IMR-90 (cell line): Measurements from ENCODE around the gene VPS35. TPM values are rescaled to one million over a fixed set of nuclear protein-coding genes. Genes with fewer than 3 reads are reported as not detected.

ENCODE experiments used
- ATAC-seq: fragments of 200-7000 bp; cut with Tn5 transposase; 2 replicates; pipeline ENCODE4 v1.9.1; 2020; ENCODE audit warnings: low read depth, mild to moderate bottlenecking, moderate library complexity
- BruUV-seq: library from RNA; stranded (reverse); fragments of 400-500 nt; replicated peaks from 2 replicates; lab custom pipeline; 2021; lab: Mats Ljungman, UMichigan
- CTCF ChIA-PET: fragments of 300-600 bp; formaldehyde crosslinking; extraction: SDS; loops from one replicate; lab custom pipeline; 2021; ENCODE audit warnings: antibody characterized with exemption; lab: Yijun Ruan, JAX
- POLR2A ChIA-PET: fragments of 300-600 bp; sonication (Branson Sonifier 250); formaldehyde crosslinking; loops from one replicate; lab custom pipeline; 2022; ENCODE audit warnings: antibody characterized with exemption; ENCODE audit not compliant: unreplicated experiment; lab: Charles Lee
- DNase-seq: peaks from one replicate; pipeline ENCODE4 v3.0.0; 2013
- H2AFZ ChIP-seq: replicated peaks from 2 replicates; pipeline ENCODE3; 2013; ENCODE audit warnings: low read length, mild to moderate bottlenecking; ENCODE audit not compliant: poor library complexity
- H2AK5ac ChIP-seq: 2 replicates; pipeline ENCODE4 v1.6.1; 2013; ENCODE audit warnings: low read depth, low read length, inconsistent platforms
- H2AK9ac ChIP-seq: replicated peaks from 2 replicates; pipeline ENCODE3; 2013; ENCODE audit warnings: mild to moderate bottlenecking, low read depth, low read length, moderate library complexity; ENCODE audit not compliant: poor library complexity
- H2BK120ac ChIP-seq: 2 replicates; pipeline ENCODE4 v1.6.1; 2013; ENCODE audit warnings: low read depth, low read length, inconsistent platforms
- H2BK15ac ChIP-seq: 3 replicates; pipeline ENCODE4 v1.6.1; 2013; ENCODE audit warnings: low read depth, low read length, inconsistent platforms
- H2BK20ac ChIP-seq: 2 replicates; pipeline ENCODE4 v1.6.1; 2013; ENCODE audit warnings: low read depth, mild to moderate bottlenecking, inconsistent platforms, low read length, moderate library complexity
- H2BK5ac ChIP-seq: 2 replicates; pipeline ENCODE4 v1.6.1; 2013; ENCODE audit warnings: mild to moderate bottlenecking, low read depth, low read length, inconsistent platforms; ENCODE audit not compliant: poor library complexity, severe bottlenecking
- H3K14ac ChIP-seq: replicated peaks from 2 replicates; pipeline ENCODE4 v1.6.1; 2013; ENCODE audit warnings: low read depth, low read length, inconsistent platforms
- H3K18ac ChIP-seq: 2 replicates; pipeline ENCODE4 v1.6.1; 2013; ENCODE audit warnings: low read depth, low read length, control low read depth
- H3K23ac ChIP-seq: 2 replicates; pipeline ENCODE4 v1.6.1; 2013; ENCODE audit warnings: low read depth, low read length, inconsistent platforms
- H3K27ac ChIP-seq: 2 replicates; pipeline ENCODE4 v1.5.1; 2013; ENCODE audit warnings: mild to moderate bottlenecking, control low read depth, low read length; ENCODE audit not compliant: insufficient read depth
- H3K27me3 ChIP-seq: 2 replicates; pipeline ENCODE4 v1.6.1; 2013; ENCODE audit warnings: low read length; ENCODE audit not compliant: control insufficient read depth, insufficient read depth
- H3K36me3 ChIP-seq: 2 replicates; pipeline ENCODE4 v1.6.1; 2013; ENCODE audit warnings: low read length, mixed read lengths; ENCODE audit not compliant: control insufficient read depth, insufficient read depth
- H3K4ac ChIP-seq: 2 replicates; pipeline ENCODE4 v1.6.1; 2013; ENCODE audit warnings: low read depth, low read length, inconsistent platforms
- H3K4me1 ChIP-seq: 2 replicates; pipeline ENCODE4 v1.6.1; 2013; ENCODE audit warnings: low read length, mixed read lengths; ENCODE audit not compliant: control insufficient read depth, insufficient read depth
- H3K4me2 ChIP-seq: 2 replicates; pipeline ENCODE4 v1.6.1; 2013; ENCODE audit warnings: low read depth, mild to moderate bottlenecking, control low read depth, low read length, moderate library complexity
- H3K4me3 ChIP-seq: 2 replicates; pipeline ENCODE4 v1.5.1; 2013; ENCODE audit warnings: low read depth, mild to moderate bottlenecking, control low read depth, low read length, moderate library complexity; ENCODE audit not compliant: insufficient read depth
- H3K56ac ChIP-seq: 2 replicates; pipeline ENCODE4 v1.6.1; 2013; ENCODE audit warnings: low read length, inconsistent platforms; ENCODE audit not compliant: insufficient read depth; ENCODE audit errors: extremely low read depth
- H3K79me1 ChIP-seq, 2 experiments: 2 replicates each; pipeline ENCODE4 v1.6.1; 2013; ENCODE audit warnings: low read length in 2 of 2, inconsistent platforms in 1 of 2, low read depth in 1 of 2
- H3K9ac ChIP-seq: 2 replicates; pipeline ENCODE4 v1.6.1; 2013; ENCODE audit warnings: low read depth, low read length, control low read depth
- H3K9me1 ChIP-seq: 2 replicates; pipeline ENCODE4 v1.6.1; 2013; ENCODE audit warnings: low read length, inconsistent platforms; ENCODE audit not compliant: insufficient read depth
- H3K9me3 ChIP-seq: 2 replicates; pipeline ENCODE4 v1.6.1; 2013; ENCODE audit warnings: low read length; ENCODE audit not compliant: control insufficient read depth, insufficient read depth
- H4K20me1 ChIP-seq: 2 replicates; pipeline ENCODE4 v1.6.1; 2013; ENCODE audit warnings: low read length, inconsistent platforms; ENCODE audit not compliant: insufficient read depth
- H4K5ac ChIP-seq: 2 replicates; pipeline ENCODE4 v1.6.1; 2013; ENCODE audit warnings: mild to moderate bottlenecking, low read depth, low read length, control low read depth
- H4K8ac ChIP-seq, 2 experiments: 2 replicates each; pipeline ENCODE4 v1.6.1; 2013; ENCODE audit warnings: low read depth in 2 of 2, low read length in 2 of 2, control low read depth in 1 of 2, inconsistent platforms in 1 of 2
- H4K91ac ChIP-seq: 2 replicates; pipeline ENCODE4 v1.6.1; 2013; ENCODE audit warnings: low read depth, low read length, inconsistent platforms; ENCODE audit not compliant: insufficient read depth
- CEBPB ChIP-seq: IDR thresholded peaks from 2 replicates; pipeline ENCODE4 v1.6.1; 2012; ENCODE audit warnings: low read depth, low read length, improper control_type of control experiment
- CHD1 ChIP-seq: IDR thresholded peaks from 2 replicates; pipeline ENCODE4 v1.6.1; 2012; ENCODE audit warnings: low read depth, low read length, improper control_type of control experiment
- MXI1 ChIP-seq: IDR thresholded peaks from 2 replicates; pipeline ENCODE4 v1.6.1; 2012; ENCODE audit warnings: low read depth, mild to moderate bottlenecking, low read length, moderate library complexity, borderline replicate concordance
- NFE2L2 ChIP-seq: fragments of 150-350 bp; IDR thresholded peaks from 2 replicates; pipeline ENCODE4 v1.6.1; 2016; ENCODE audit warnings: low read depth, mild to moderate bottlenecking, low read length
- RFX5 ChIP-seq: IDR thresholded peaks from 2 replicates; pipeline ENCODE4 v1.8.0; 2012; ENCODE audit warnings: low read depth, mild to moderate bottlenecking, low read length, moderate library complexity
- WGBS, 2 experiments: methylation state at CpG; one replicate each; pipeline versions ENCODE4 v1.1.5 to v1.1.7; 2013; ENCODE audit warnings: missing lambda C conversion rate in 2 of 2; ENCODE audit not compliant: insufficient read length in 1 of 2; ENCODE audit errors: extremely low coverage in 2 of 2; 5-methylcytosine and 5-hydroxymethylcytosine counted together
- dilution Hi-C: fragments of 300-500 bp; cut with HindIII; formaldehyde crosslinking; loops from one replicate; pipeline ENCODE4 v1.14.3; 2018; ENCODE audit warnings: low sequenced_read_pairs; ENCODE audit not compliant: unreplicated experiment
- in situ Hi-C: fragments of 300-500 bp; cut with MboI; formaldehyde crosslinking; loops from 3 replicates; pipeline ENCODE4 v1.14.3; 2019; ENCODE audit warnings: low sequenced_read_pairs, inconsistent platforms, mixed read lengths
- intact Hi-C: fragments of 100-400 bp; cut with micrococcal nuclease; formaldehyde crosslinking; loops from 2 replicates; pipeline ENCODE4 v1.10.0; 2022
- polyA plus RNA-seq, 3 experiments: library from polyadenylated mRNA; depleted of rRNA; stranded (reverse); fragments of >200 nt; gene quantifications; 2 replicates each; pipeline ENCODE4 v1.2.3, GENCODE V29; 2012; ENCODE audit warnings: low replicate concordance in 1 of 3
- total RNA-seq: library from RNA; depleted of rRNA; stranded (reverse); fragments of >200 nt; gene quantifications from 2 replicates; pipeline ENCODE4 v1.2.3, GENCODE V29; 2012
- TF ChIP-seq, protein P1 (sequence below): conservative IDR thresholded peaks from 2 replicates; pipeline ENCODE4 v1.5.1; 2012; ENCODE audit warnings: mild to moderate bottlenecking, low read depth, low read length, improper control_type of control experiment

VPS35 gene
- total and polyA plus RNA-seq, 2 of the 4 experiments (the other 2 are of a cell fraction): 42.3 to 89.4 TPM

DNA sequence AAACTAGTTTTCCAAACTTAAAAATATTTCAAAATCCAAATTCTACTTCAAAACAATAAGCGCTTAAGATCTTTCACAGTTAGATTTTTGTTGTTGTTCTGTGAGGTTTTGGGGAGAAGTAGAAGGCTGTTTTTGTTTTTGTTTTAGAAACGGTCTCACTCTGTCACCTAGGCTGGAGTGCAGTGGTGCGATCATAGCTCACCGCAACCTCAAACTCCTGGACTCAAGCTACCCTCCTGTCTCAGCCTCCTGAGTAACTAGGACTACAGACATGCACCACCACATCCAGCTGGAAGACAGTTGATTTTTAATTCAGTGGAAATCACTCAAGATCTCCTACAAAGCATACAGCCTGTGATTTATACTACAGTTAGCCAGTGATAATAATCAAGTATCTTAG lies 70.5 kb downstream of the VPS35 start:
- Histone ChIP-seq H2BK5ac (no peak overlapping the region), H3K27me3 (no peaks in the 10 kb centered on the region), H4K20me1 (no peaks in the 10 kb centered on the region), H3K4me3 (no peak overlapping the region), H3K36me3 (no peaks in the 10 kb centered on the region), H3K79me1 (peaks cover 16 to 26% of the 10 kb centered on the region in 2 experiments; a peak in 3 of 4 replicates), H2BK120ac (no peak overlapping the region), H3K4me1 (peaks cover 2% of the 10 kb centered on the region; the same call in 1 of the 2 replicates), H3K4me2 (no peak overlapping the region), H3K56ac (no peak overlapping the region), H4K8ac (no peak overlapping the region), H2BK20ac (no peak overlapping the region), H3K9ac (no peak overlapping the region), H3K23ac (no peak overlapping the region), H2AK9ac (no peak overlapping the region), H3K14ac (no peak overlapping the region), H3K9me1 (peaks cover 3% of the 10 kb centered on the region; the same call in 1 of the 2 replicates), H3K9me3 (no peaks in the 10 kb centered on the region), H4K91ac (no peak overlapping the region), H2BK15ac (no peak overlapping the region), H3K18ac (no peak overlapping the region), H4K5ac (no peak overlapping the region), H3K27ac (no peak overlapping the region), H2AFZ (no peak overlapping the region), H3K4ac (no peak overlapping the region), H2AK5ac (no peak overlapping the region)
- DNase-seq (no peak), ATAC-seq (no peak)
- intact Hi-C loops: no loop called here
- TF ChIP-seq, protein P1, sequence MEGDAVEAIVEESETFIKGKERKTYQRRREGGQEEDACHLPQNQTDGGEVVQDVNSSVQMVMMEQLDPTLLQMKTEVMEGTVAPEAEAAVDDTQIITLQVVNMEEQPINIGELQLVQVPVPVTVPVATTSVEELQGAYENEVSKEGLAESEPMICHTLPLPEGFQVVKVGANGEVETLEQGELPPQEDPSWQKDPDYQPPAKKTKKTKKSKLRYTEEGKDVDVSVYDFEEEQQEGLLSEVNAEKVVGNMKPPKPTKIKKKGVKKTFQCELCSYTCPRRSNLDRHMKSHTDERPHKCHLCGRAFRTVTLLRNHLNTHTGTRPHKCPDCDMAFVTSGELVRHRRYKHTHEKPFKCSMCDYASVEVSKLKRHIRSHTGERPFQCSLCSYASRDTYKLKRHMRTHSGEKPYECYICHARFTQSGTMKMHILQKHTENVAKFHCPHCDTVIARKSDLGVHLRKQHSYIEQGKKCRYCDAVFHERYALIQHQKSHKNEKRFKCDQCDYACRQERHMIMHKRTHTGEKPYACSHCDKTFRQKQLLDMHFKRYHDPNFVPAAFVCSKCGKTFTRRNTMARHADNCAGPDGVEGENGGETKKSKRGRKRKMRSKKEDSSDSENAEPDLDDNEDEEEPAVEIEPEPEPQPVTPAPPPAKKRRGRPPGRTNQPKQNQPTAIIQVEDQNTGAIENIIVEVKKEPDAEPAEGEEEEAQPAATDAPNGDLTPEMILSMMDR: no peak
- no peak for TF ChIP-seq RFX5
- TF ChIP-seq NFE2L2: no peak
- TF ChIP-seq CHD1: no peak
- TF ChIP-seq CEBPB: no peak
- TF ChIP-seq MXI1: no peak
- BruUV-seq: no TSS peak
- ChIA-PET POLR2A (no interaction called here), CTCF (interaction anchor here (0.7 to 1.6 kb wide), 2 partner anchors 59 to 65 kb away, joined by 3 read pairs; no protein-coding TSS in a partner anchor)
- in situ Hi-C loops: no loop called here
- dilution Hi-C loops: no loop called here
- WGBS, 2 experiments: no CpG with 5 or more reads among the region's 4 CpGs
